ENCODE data around the gene CSDE1.
"Not testable (repeated sequence)": the region's sequence is repeated elsewhere in the genome, so short reads cannot be mapped to it uniquely, and the experiment has no call there.

Gene CSDE1

DNA sequence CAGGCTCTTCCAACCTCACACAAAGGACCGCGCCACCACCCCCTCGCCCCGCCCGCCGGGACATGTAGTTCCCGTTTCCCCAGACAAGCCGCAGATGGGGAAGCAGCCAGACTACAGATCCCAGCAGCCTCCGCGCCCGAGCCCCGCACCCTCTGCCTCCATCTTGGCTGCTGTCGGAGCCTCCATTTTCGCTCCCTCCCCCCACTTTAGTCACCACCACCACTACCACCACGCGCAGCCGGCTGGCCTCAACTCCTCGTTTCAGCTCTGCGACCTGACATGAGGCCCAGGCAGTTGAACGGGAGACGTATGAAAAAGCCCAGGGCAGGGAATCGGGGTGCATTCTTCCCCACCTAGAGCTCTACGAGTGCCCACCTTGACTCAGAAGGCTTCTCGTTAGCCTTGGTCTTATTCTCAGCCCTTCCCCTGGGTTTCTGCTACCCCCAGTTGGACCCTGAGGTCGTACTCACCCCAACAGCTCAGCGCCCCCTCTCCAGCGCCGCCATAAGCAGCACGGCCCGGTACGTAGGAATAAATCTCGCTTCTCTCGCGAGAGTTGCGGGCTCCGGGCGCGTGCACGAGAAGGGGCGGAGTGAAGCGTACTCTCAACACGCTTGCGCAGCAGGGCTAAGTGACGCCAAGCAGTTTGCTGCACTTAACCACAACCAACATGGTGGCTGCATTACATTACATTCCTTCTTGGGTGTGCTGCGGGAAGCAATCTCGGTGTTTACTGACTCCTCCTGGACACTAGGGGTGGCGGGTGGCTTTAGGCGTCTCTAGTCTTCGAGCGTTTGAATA is at the start of gene CSDE1:
Gene CSDE1, minus strand, starts transcription at position 530 of the 801 bp plus-strand sequence. CDS start 18,094 bp downstream, outside the sequence.
- DNase-seq, result peak; percentile 96

DNA sequence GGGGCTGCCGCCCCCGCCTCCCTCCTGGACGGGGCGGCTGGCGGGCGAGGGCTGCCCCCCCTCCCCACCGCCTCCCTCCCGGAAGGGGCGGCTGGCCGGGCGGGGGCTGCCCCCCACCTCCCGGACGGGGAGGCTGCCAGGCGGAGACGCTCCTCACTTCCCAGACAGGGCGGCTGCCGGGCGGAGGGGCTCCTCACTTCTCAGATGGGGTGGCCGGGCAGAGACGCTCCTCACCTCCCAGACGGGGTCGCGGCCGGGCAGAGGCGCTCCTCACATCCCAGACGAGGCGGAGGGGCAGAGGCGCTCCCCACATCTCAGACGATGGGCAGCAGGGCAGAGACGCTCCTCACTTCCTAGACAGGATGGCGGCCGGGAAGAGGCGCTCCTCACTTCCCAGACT is 46.7 kb upstream of the CSDE1 start:
- DNase-seq, result not testable (repeated sequence)

DNA sequence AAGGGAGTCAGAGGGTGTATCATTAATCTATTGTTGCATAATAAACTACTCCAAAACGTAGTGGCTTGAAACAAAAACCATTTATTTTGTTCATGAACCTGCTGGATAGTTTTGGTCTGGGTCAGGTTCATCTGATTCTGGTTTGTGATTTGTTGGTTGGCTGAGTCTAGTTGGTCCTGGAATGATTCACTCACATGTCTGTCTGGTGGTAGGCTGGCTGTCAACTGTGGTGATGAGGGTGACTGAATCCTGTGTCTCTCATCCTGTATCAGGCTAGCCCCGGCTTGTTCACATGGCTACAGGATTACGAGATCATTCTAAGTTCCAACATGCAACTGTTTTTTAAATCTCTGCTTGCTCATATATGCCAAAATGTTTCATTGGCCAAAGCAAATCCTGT is 45.2 kb upstream of the CSDE1 start:
- DNase-seq, result no peak

DNA sequence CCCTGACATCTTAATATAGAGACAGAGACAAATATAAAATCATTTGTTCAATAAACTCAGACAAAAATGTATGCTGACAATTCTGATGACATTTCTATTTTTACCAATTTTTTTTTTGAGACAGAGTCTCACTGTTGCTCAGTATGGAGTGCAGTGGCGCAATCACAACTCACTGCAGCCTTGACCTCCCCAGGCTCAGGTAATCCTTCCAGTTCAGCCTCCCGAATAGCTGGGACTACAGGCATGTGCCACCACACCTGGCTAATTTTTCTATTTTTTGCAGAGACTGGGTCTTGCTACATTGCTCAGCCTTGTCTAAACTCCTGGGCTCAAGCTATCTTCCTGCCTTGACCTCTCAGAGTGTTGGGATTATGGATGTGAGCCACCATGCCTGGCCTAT is 36.3 kb upstream of the CSDE1 start:
- no peak for DNase-seq

DNA sequence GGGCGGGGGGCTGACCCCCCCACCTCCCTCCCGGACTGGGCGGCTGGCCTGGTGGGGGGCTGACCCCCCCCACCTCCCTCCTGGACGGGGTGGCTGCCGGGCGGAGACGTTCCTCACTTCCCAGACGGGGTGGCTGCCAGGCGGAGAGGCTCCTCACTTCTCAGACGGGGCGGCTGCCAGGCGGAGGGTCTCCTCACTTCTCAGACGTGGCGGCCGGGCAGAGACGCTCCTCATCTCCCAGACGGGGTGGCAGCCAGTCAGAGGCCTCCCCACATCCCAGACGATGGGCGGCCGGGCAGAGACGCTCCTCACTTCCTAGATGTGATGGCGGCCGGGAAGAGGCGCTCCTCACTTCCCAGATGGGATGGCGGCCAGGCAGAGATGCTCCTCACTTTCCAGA is 32.8 kb upstream of the CSDE1 start:
- DNase-seq, result not testable (repeated sequence)

DNA sequence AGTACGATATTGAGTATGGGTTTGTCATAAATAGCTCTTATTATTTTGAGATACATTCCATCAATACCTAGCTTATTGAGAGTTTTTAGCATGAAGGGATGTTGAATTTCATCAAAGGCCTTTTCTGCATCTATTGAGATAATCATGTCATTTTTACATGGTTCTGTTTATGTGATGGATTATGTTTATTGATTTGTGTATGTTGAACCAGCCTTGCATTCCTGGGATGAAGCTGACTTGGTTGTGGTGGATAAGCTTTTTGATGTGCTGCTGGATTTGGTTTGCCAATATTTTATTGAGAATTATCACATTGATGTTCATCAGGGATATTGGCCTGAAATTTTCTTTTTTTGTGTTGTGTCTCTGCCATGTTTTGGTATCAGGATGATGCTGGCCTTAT is 28.7 kb upstream of the CSDE1 start:
- not testable (repeated sequence) for DNase-seq

DNA sequence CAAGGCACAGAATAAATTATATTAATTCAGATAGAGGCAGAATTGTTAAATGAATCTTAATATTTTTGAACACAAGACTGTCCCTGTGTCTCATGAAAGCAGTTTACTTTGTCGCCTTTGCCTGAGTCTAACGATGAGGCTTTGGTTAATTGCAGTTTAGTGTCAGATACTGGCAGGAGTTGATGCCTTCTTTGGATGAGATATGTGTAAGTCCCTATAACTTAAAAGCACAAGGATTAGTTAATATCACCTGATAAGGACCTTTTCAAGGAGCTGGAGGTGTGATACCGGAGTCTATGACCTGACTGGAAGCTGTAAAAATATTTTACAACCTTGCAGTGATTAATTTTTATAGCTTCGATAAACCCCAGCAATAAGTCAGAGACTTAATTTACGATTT is 24.7 kb upstream of the CSDE1 start:
- no peak for DNase-seq

DNA sequence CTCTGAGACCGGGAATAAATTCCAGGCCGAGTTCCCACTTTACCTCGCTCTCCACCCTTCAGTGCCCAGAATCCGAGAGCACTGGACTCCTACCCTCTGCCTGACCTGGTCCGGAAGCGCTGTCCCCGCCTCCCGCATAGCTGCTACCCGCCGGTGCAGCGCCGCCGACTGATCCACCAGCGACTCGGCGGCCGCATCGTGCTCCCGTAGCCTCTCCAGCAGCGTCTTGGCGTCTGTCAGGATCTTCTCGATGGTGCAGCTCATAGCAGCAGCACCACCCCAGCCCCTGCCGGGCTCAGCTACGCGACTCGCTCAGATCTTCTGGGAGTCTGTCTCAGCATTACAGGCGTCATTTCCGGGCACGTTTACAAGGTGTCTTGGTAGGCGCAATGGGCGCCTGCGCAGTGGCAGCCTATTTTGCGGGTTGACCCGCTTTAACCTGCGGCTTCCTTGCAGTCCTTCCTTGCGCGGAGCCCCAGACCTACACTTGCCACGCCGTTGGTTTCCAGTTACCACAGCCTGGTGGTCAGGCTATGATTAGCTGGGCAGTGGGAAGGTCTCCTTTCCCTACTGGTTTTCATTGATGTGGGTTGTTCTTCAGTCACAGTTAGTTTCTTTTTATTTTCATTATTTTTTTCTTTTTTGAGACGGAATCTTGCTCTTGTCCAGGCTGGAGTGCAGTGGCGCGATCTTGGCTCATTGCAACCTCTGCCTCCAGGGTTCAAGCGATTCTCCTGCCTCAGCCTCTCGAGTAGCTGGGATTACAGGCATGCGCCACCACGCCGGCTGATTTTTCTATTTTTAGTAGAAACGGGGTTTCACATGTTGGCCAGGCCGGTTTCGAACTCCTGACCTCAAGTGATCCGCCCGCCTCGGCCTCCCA is 22.8 kb upstream of the CSDE1 start, which contains the start of gene SIKE1:
Gene SIKE1, minus strand, starts transcription at position 342 of the 883 bp plus-strand sequence. Its CDS starts 78 bp downstream, at position 264.
- DNase-seq, result peak; percentile 96

DNA sequence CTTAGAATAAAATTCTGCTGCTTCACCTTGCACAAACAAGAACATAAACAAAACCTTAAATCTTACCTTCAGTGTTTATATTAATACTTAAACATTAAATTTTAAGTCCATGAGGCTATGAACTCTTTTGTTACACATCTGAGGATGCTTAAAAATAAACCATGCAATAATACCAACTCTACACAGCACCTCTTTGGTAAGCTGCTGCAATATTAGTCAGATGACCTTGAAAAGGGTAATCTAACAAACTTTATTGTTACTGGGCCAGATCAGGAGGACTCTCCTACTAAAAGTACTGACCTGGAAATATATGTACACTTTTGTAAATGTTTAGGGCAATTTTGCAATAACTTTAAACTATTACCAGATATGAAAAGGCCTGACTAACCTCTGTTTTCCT is 21.9 kb upstream of the CSDE1 start:
- DNase-seq, result no peak

DNA sequence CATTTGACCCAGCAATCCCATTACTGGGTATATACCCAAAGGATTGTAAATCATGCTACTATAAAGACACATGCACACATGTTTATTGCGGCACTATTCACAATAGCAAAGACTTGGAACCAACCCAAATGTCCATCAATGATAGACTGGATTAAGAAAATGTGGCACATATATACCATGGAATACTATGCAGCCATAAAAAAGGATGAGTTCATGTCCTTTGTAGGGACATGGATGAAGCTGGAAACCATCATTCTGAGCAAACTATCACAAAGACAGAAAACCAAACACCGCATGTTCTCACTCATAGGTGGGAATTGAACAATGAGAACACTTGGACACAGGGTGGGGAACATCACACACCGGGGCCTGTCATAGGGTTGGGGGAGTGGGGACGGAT is 18.9 kb upstream of the CSDE1 start:
- not testable (repeated sequence) for DNase-seq

DNA sequence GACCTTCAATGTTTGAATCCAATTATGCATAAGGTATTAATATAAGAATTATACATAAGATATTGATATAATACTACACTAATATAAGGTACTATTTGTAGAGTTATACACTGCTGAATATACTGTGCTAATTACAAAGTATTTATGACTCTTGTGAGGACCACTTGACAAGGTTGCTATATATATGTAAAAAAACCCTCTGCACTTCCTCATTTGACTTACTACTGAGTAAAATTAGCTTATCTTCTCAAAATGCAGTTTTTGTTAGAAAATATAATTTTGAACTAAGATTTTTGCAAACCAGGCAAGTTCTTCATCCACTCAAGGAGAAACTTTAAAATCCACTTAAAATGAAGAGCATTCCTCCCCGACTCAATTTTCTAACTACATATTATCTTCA is 14.2 kb upstream of the CSDE1 start:
- DNase-seq, result no peak

DNA sequence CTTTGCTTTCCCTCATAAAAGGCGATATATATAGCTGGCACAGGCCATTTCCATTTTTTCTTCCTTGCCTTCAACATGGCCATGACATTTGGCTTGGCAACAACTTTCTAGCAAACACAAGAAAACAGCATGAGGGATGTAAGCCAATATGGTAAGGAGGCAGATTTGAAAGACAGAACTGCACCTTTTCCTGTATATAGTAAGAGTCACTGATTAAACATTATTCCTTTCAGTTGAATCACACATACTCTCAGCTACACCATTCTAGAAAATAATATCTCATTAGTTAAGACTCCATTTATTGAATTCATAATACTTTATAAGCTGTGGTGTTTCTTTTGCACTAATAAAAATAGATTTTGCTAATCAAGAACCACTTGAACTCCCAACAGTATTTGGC is 13.2 kb upstream of the CSDE1 start:
- DNase-seq, result no peak

DNA sequence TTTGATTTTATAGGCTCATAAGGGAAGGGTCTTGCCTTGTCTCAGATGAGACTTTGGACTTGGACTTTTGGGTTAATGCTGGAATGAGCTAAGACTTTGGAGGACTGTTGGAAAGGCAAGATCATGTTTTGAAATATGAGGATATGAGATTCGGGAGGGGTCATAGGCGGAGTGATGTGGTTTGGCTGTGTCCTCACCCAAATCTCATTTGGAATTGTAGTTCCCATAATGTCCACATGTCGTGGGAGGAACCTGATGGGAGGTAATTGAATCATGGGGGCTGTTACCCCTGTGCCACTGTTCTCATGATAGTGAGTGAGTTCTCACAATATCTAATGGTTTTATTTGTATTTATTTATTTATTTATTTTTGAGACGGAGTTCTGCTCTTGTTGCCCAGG is 6.9 kb upstream of the CSDE1 start:
- DNase-seq, result no peak

DNA sequence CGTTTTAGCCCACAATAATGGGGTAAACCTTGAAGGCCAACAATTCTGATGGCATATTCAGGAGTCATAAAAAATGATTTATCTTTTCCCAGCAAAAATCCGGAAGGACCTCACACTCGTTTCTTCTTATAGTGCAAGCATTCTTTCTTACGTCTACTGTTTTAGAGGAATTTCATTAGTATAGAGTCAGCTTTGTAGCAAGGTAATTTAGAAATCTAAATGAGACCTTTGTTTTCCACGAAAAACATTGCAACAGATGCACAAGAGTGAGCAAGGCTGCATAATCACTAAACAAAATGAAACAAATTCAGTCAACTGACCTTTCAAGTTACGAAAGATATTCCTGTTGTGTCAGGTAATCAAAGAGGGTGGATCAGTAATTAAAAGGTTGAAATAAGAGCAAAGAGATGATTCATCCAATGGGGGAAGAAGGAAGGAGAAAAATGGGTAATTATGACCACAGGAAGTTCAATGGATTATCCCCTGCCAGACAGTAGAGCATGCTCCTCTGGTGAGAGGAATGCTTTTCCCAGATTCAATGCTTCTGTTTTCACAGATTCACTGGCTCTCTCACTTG is 560 bp upstream of the CSDE1 start:
- DNase-seq, result no peak

DNA sequence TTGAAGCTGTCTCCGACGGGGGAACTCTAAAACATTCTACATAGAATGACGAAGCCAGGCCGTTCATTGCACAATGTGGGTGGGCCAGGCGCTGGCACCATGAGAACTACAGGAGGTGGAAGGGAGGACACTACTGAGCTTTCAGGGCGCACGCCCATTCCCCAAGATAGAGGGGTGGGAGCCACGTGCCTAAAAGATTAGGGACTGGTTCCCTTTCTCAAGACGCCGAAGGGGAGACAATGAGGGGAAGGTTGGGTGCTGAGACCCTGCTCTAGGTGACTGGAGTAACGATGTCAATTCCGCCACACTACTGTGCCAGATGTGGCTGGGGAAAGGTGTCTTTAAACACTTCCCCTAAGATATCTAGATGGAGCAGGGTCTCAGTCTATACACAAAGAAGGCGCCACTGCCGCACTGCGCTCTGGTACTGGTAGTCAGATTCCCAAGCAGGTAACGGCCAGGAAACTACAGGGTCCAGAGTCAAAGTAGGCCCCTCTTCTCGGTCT is 782 bp downstream of the CSDE1 start:
- DNase-seq, result peak; percentile 40

DNA sequence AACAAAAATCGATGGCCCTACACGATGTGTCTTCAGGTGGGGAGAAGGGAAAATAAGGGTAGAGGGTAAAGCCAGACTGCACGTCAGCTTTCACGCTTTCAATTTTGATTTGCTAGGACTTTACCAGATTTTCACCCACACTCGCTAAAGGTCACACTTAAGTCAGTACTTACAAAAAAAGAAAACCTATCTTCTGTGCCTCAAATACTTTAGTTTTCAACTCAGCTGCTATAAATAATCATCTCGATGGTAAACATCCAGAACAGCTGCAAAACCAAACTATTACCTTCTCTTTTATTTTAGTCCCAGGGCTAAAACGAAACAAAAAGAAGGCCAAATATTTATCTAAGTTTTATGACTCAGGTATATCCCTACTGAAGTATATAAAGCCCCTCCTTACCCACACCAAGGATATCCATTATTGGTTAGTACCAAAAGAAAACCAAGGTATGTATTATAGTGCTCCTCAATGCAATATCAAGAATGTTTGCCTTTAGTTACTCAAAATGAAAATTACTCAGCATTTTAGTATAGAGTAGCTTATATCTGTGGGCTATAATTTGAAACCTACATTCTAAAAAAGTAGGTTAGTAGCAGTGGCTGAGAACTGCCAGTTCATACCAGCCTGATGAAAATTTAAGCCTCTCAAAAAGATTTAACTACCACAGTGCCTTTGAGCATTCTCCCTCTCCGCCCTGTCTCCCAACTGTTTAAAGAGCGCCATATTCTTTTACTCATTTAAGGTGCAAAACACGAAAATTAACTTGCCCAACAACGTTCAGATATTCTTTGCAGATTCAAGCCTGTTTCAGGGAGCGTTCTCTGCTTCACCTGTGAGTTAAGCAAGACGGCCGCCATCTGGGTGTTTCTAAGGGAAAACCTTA is 1.5 kb downstream of the CSDE1 start:
- no peak for DNase-seq

DNA sequence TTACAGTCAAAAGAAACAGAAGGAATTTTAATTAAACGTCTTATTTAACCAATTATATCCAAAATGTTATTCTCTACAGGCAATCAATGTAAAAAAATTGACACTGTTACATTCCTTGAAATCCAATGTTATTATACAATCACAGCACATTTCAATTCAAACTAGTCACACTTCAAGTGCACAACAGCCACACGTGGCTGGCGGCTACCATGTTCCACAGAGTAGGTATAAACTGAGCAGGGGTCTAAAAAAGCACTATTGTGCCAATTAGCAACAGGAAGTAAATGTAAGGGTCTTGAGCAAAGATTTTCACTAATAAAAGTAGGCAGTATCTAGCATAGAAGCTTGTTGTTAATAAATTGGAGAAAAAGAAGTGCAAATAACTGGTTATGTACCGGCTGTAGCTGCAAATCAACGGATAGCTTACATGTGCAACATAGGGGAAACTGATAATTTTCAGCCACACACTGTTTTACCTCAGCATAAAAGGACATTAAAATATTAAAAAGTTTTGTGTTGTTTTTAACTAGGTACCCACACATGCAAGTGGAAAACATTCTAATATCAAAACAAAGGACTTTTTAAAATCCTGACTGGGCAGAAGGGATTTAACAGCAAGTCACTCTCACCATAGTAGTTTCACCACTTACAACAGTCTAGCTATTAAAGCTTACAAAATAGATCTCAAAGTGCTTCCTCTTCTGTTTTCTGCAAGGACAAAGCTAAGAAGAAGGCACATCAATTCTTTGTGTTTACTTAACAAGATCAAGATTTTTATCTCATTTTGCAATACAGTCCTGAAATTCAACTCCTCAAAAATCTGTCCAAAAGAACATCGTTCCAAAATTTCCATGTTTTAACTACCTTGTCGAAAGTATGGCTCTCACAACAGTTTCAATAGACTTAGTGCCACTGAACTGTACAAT is 2.5 kb downstream of the CSDE1 start:
- DNase-seq, result no peak

DNA sequence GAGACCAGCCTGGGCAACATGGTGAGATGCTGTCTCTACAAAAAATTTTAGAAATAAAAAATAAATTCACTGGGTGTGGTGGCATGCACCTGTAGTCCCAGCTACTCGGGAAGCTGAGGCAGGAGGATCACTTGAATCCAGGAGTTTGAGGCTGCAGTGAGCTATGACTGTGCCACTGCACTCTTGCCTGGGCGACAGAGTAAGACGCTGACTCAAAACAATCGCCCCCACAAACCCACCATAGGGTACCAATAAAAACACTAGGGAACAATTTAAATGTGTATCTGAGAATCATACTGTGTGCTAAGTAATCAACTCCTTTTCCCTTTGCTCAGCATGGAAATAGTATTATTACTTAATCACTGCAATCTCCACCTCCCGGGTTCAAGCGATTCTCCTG is 4.1 kb downstream of the CSDE1 start:
- peak; percentile 45 for DNase-seq

DNA sequence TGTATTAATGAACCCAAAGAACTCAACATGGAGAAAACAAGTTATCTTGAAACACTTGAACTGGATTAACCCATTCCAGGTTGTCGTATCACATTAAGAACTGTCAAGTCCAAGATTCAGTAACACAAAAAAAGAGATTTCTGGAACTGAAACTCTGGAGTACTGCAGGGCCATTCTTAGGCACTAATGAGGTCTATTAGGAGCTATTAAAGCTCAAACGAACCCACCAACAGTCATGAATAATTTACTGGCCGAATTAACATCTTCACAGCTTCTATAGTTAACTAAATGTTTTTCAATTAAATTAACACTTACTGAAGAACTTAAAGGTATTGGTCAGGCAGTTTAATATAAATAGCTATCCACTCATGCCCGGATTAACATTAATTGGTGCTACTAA is 4.6 kb downstream of the CSDE1 start:
- no peak for DNase-seq

DNA sequence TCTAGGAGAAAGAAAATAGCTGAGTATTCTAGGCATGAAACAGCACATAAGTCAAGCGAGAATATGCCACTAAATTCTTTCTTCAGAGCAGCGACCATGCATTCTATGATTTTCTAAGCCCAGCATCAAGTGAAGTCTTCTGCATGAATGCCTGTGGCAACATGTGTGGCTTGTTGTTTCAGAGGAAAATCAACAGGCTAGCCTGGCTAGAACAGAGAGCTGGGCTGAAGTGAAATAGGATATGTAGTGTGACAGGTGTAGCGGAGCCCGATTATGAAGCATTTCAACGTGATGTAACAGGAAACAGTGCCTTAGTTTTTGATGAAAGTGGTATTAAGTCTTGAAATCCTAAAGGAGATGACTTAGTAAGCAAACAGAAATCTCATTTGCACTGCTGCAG is 7.0 kb downstream of the CSDE1 start:
- no peak for DNase-seq

DNA sequence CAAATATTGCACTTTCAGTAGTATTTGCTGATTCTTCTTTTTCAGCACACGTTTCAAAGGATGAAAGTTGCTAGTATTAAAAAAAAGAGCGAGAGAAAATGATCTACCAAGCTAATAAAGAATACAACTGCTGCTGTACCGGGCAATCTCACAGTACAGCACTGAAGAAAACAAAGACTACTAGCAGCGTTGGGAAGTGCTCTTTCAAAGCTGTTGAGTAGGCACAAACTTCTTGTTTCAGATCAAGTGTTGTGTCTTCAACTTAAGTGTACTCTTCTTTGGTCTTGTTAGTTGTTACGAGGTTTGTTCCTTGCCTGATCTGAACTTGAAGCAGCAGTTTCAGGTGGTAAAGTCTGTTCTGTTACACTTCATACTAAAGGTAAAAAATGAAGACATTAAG is 7.9 kb downstream of the CSDE1 start:
- no peak for DNase-seq

All from activated CD4-positive, alpha-beta T cell treated with anti-CD3 and anti-CD28 coated beads for 48 hours (primary cell).